Fibroblast of lung (primary cell): ENCODE measurements around the gene OR2D3. TPM values are rescaled to one million over a fixed set of nuclear protein-coding genes. Genes with fewer than 3 reads are reported as not detected.

Source experiments
- DNase-seq, 2 donors: peaks; one replicate each; pipeline versions ENCODE4 v3.0.0 to v3.0.0-alpha.2; 2010; ENCODE audit warnings: low read depth in 2 of 2
- H2AFZ ChIP-seq: 2 replicates; pipeline ENCODE4 v1.5.1; 2012; ENCODE audit warnings: low read length, control low read depth, inconsistent platforms
- H3K27ac ChIP-seq: 2 replicates; pipeline ENCODE4 v1.5.1; 2011; ENCODE audit warnings: low read length, control low read depth; ENCODE audit not compliant: insufficient read depth
- H3K27me3 ChIP-seq: 2 replicates; pipeline ENCODE4 v1.5.1; 2011; ENCODE audit warnings: mild to moderate bottlenecking, low read length; ENCODE audit not compliant: control insufficient read depth, insufficient read depth
- H3K36me3 ChIP-seq: 2 replicates; pipeline ENCODE4 v1.5.1; 2011; ENCODE audit warnings: low read length; ENCODE audit not compliant: control insufficient read depth, insufficient read depth
- H3K4me1 ChIP-seq: 2 replicates; pipeline ENCODE4 v1.5.1; 2011; ENCODE audit warnings: low read length; ENCODE audit not compliant: control insufficient read depth, insufficient read depth; ENCODE audit errors: extremely low read depth
- H3K4me2 ChIP-seq: 2 replicates; pipeline ENCODE4 v1.5.1; 2011; ENCODE audit warnings: low read length, control low read depth; ENCODE audit not compliant: insufficient read depth; ENCODE audit errors: extremely low read depth
- H3K4me3 ChIP-seq, 4 experiments: fragments of 200-600 bp in 1 of 4; sonication (generic) in 1 of 4; replicated peaks in 1 of 4; 2 replicates each; pipeline ENCODE4 v1.5.1; 2011 to 2016; ENCODE audit warnings: low read length in 4 of 4, low read depth in 3 of 4, mild to moderate bottlenecking in 3 of 4, control low read depth in 2 of 4, inconsistent platforms in 1 of 4, mixed read lengths in 1 of 4; ENCODE audit not compliant: insufficient read depth in 1 of 4; ENCODE audit errors: control extremely low read depth in 1 of 4
- H3K79me2 ChIP-seq: 2 replicates; pipeline ENCODE4 v1.5.1; 2012; ENCODE audit warnings: mild to moderate bottlenecking, low read length, inconsistent platforms; ENCODE audit not compliant: control insufficient read depth, insufficient read depth
- H3K9ac ChIP-seq: 2 replicates; pipeline ENCODE4 v1.5.1; 2011; ENCODE audit warnings: mild to moderate bottlenecking, low read length, control low read depth; ENCODE audit not compliant: insufficient read depth
- H3K9me3 ChIP-seq: 2 replicates; pipeline ENCODE4 v1.5.1; 2012; ENCODE audit warnings: low read depth, low read length; ENCODE audit not compliant: control insufficient read depth, insufficient read depth
- H4K20me1 ChIP-seq: 2 replicates; pipeline ENCODE4 v1.5.1; 2011; ENCODE audit warnings: low read length; ENCODE audit not compliant: control insufficient read depth, insufficient read depth; ENCODE audit errors: extremely low read depth
- EZH2 ChIP-seq: IDR thresholded peaks from 2 replicates; pipeline ENCODE4 v1.5.1; 2012; ENCODE audit warnings: low read length, control low read depth, mild to moderate bottlenecking; ENCODE audit errors: missing control alignments
- polyA plus RNA-seq, 2 donors: library from polyadenylated mRNA; depleted of rRNA in 1 of 2; stranded (reverse) in 1 of 2; unstranded in 1 of 2; fragments of >200 nt; gene quantifications; 2 replicates each; pipeline ENCODE4 v1.2.1, GENCODE V29; 2011 to 2012; ENCODE audit warnings: missing spikeins in 1 of 2
- total RNA-seq: library from RNA; depleted of rRNA; stranded (reverse); fragments of >200 nt; gene quantifications from 2 replicates; pipeline ENCODE4 v1.2.1, GENCODE V29; 2014
- TF ChIP-seq, protein P1 (sequence below), 2 donors: IDR thresholded peaks in 1 of 2; conservative IDR thresholded peaks in 1 of 2; 1 replicate in 1 of 2; 2 replicates in 1 of 2; pipeline ENCODE4 v1.5.1; 2011 to 2012; ENCODE audit warnings: low read length in 2 of 2, control low read depth in 1 of 2, inconsistent platforms in 1 of 2, low read depth in 1 of 2, mild to moderate bottlenecking in 1 of 2

The OR2D3 gene
- total and polyA plus RNA-seq, 2 donors (not counting 1 experiment from before 2014, with no cell fraction given), result not detected

DNA sequence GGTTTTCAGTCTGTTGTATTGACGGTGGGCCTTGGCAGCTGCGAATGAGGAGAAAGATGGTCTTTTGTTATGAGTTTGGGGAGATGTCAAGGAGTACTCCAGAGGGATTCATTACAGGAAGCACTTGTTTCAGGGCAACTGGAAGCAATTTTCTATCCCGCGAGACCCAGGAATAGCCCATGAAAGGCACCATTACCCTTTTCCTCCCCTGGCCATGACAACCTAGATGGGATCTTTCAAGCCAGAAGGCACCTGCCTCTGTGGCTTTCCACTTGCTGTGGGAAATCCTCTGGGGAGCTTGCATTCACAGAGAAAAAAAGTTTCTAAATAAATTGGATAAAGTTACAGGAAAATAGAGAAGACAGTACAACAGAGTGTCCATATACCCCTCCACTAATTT, 8.1 kb downstream of the OR2D3 start:
- DNase-seq, result no peak
- Histone ChIP-seq H3K4me1 (peaks cover 5% of the 10 kb centered on the region), H3K9me3 (no peaks in the 10 kb centered on the region), H2AFZ (no peak overlapping the region), H3K9ac (no peak overlapping the region), H3K36me3 (no peaks in the 10 kb centered on the region), H3K27me3 (no peaks in the 10 kb centered on the region), H3K4me3 (no peak overlapping the region), H3K27ac (no peak overlapping the region), H4K20me1 (no peaks in the 10 kb centered on the region), H3K4me2 (no peak overlapping the region), H3K79me2 (no peaks in the 10 kb centered on the region)
- TF ChIP-seq, protein P1, sequence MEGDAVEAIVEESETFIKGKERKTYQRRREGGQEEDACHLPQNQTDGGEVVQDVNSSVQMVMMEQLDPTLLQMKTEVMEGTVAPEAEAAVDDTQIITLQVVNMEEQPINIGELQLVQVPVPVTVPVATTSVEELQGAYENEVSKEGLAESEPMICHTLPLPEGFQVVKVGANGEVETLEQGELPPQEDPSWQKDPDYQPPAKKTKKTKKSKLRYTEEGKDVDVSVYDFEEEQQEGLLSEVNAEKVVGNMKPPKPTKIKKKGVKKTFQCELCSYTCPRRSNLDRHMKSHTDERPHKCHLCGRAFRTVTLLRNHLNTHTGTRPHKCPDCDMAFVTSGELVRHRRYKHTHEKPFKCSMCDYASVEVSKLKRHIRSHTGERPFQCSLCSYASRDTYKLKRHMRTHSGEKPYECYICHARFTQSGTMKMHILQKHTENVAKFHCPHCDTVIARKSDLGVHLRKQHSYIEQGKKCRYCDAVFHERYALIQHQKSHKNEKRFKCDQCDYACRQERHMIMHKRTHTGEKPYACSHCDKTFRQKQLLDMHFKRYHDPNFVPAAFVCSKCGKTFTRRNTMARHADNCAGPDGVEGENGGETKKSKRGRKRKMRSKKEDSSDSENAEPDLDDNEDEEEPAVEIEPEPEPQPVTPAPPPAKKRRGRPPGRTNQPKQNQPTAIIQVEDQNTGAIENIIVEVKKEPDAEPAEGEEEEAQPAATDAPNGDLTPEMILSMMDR (conservative IDR thresholded peaks at IDR 0.05 in 1 of 2, IDR thresholded peaks at IDR 0.05 in 1 of 2; ENCODE audit: low read depth in 1 of 2, low read length in 2 of 2), result no peak
- no peak for TF ChIP-seq EZH2

DNA sequence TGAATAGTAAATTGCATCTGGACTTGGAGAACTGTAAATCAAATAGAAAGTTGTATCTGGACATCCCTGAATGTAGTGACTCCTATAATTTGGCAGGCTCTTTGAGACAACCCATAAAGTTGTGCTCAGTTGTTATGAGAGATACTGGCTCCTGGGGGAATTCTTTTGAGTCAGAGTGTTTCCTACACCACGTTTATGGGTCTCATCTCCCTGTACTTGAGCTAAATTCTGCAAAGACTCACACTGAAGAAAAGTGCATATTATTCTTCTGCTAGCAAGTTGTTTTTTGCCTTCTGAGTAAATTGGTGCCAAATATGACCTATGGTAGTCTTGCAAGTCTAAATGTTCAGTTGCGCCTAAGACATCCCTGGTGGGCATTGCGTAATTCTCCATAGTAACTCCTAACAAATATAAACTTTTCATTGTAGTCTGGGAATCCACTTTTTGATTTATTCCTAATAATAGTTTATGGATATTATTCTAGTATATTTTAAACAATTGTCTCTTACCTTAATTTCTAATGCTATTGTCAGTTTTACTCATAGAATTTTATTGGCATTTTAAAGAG, 10.4 kb downstream of the OR2D3 start:
- H3K4me2 ChIP-seq, result no peak overlapping the region
- no peaks in the 10 kb centered on the region for H3K79me2 ChIP-seq
- no peak overlapping the region for H3K4me3 ChIP-seq
- no peaks in the 10 kb centered on the region for H3K9me3 ChIP-seq
- peaks cover 5% of the 10 kb centered on the region for H3K4me1 ChIP-seq
- no peak overlapping the region for H2AFZ ChIP-seq
- H3K27me3 ChIP-seq, result no peaks in the 10 kb centered on the region
- peak in 1 of 2 donors; percentile 48 for DNase-seq
- H4K20me1 ChIP-seq, result no peaks in the 10 kb centered on the region
- no peak overlapping the region for H3K9ac ChIP-seq
- H3K27ac ChIP-seq, result no peak overlapping the region
- no peaks in the 10 kb centered on the region for H3K36me3 ChIP-seq
- TF ChIP-seq, protein P1 (conservative IDR thresholded peaks at IDR 0.05 in 1 of 2, IDR thresholded peaks at IDR 0.05 in 1 of 2; ENCODE audit: low read depth in 1 of 2, low read length in 2 of 2), result no peak
- TF ChIP-seq EZH2, result no peak

DNA sequence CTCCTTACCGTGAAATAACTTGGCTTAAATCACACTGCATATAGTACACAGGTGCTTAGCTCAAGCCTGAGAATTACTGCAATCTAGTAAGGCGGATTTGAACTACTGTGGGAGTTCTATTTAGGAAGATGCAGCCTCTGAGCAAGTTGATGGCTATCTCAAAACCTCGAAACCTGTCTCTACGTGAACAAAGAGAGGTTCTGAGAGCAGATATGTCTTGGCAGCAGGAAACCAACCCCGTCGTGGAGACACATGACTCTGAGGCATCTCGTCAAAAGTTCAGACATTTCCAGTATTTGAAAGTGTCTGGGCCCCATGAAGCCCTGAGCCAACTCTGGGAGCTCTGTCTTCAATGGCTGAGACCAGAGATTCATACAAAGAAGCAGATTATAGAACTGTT, 11.3 kb downstream of the OR2D3 start:
- Histone ChIP-seq H3K4me1 (peaks cover 5% of the 10 kb centered on the region), H3K4me2 (no peak overlapping the region), H3K9ac (no peak overlapping the region), H3K27me3 (no peaks in the 10 kb centered on the region), H2AFZ (no peak overlapping the region), H3K79me2 (no peaks in the 10 kb centered on the region), H3K36me3 (no peaks in the 10 kb centered on the region), H4K20me1 (no peaks in the 10 kb centered on the region), H3K4me3 (no peak overlapping the region), H3K9me3 (no peaks in the 10 kb centered on the region), H3K27ac (no peak overlapping the region)
- TF ChIP-seq, protein P1 (conservative IDR thresholded peaks at IDR 0.05 in 1 of 2, IDR thresholded peaks at IDR 0.05 in 1 of 2; ENCODE audit: low read depth in 1 of 2, low read length in 2 of 2), result no peak
- no peak for TF ChIP-seq EZH2
- DNase-seq, result no peak
